Thyroid gland (tissue), 4 donors: ENCODE measurements around the gene RELL2. TPM values are rescaled to one million over a fixed set of nuclear protein-coding genes. Genes with fewer than 3 reads are reported as not detected.

Source experiments
- DNase-seq, 2 donors: peaks; one replicate each; pipeline ENCODE4 v3.0.0-alpha.2; 2019
- H3K27ac ChIP-seq, 3 donors: fragments of 200-600 bp; sonication (generic); 1 replicate in 2 of 3; 2 replicates in 1 of 3; pipeline ENCODE4 v1.5.1; 2016 to 2019; ENCODE audit warnings: mild to moderate bottlenecking in 1 of 3, moderate library complexity in 1 of 3
- H3K27me3 ChIP-seq: fragments of 200-600 bp; sonication (generic); one replicate; pipeline ENCODE4 v1.5.1; 2019
- H3K36me3 ChIP-seq, 2 donors: fragments of 200-600 bp; sonication (generic); one replicate each; pipeline ENCODE4 v1.5.1; 2016 to 2019
- H3K4me1 ChIP-seq, 2 donors: fragments of 200-600 bp; sonication (generic); one replicate each; pipeline ENCODE4 v1.5.1; 2017 to 2019
- H3K4me3 ChIP-seq, 3 donors: fragments of 200-600 bp; sonication (generic); replicated peaks in 1 of 3; 1 replicate in 2 of 3; 2 replicates in 1 of 3; pipeline ENCODE4 v1.5.1; 2016; ENCODE audit warnings: mild to moderate bottlenecking in 1 of 3
- H3K9me3 ChIP-seq: fragments of 200-600 bp; sonication (generic); one replicate; pipeline ENCODE4 v1.5.1; 2017
- CTCF ChIP-seq, 6 experiments: fragments of 200-600 bp in 3 of 6; fragments of 450-650 bp in 3 of 6; sonication (generic) in 3 of 6; IDR thresholded peaks; one replicate each; pipeline ENCODE4 v1.5.1; 2016 to 2019; ENCODE audit warnings: antibody characterized with exemption in 6 of 6, mild to moderate bottlenecking in 2 of 6, inconsistent platforms in 1 of 6, moderate library complexity in 1 of 6
- POLR2A ChIP-seq, 2 donors: fragments of 450-650 bp; IDR thresholded peaks; one replicate each; pipeline ENCODE4 v1.6.1; 2017; ENCODE audit warnings: antibody characterized with exemption in 2 of 2, mild to moderate bottlenecking in 2 of 2, moderate library complexity in 1 of 2
- WGBS, 2 donors: methylation state at CpG; one replicate each; pipeline ENCODE4 v1.1.5; 2017; 5-methylcytosine and 5-hydroxymethylcytosine counted together
- intact Hi-C: fragments of 100-400 bp; cut with DNase I; formaldehyde crosslinking; loops from one replicate; pipeline ENCODE4 v1.15.1; 2023
- total RNA-seq, 4 donors: library from RNA; depleted of rRNA; stranded (reverse); fragments of >200 nt; gene quantifications; one replicate each; pipeline ENCODE4 v1.2.3, GENCODE V29; 2016

The RELL2 gene
- total RNA-seq, 4 donors from 2014 or later, result 2.4 to 5.7 (median 4.6) TPM

DNA sequence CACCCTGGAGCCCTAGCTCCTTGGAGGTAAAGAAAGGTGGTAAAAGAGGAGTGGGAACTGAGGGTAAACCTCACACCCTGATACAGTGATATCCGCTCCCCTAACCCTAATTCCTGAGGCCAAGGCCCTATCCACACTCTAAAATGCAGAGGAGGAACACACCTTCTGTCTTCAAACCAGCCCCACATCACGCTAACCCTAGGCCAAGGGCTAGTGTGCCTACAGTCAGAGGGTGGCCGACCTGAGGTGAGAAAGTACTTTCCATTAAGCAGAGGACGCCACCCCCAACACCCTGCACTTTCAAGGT lies 738 bp upstream of the RELL2 start:
- Histone ChIP-seq H3K4me3 (peak overlapping the region; percentile 70 to 99 (median 76)), H3K27me3 (no peaks in the 10 kb centered on the region), H3K9me3 (no peaks in the 10 kb centered on the region), H3K27ac (peak overlapping the region in 1 of 3 donors; percentile 50), H3K4me1 (peaks cover 30 to 34% of the 10 kb centered on the region in 2 donors), H3K36me3 (no peaks in the 10 kb centered on the region)
- intact Hi-C loops, result no loop called here
- DNase-seq, result no peak
- 2 to 15% methylated on average over 4 of the region's 4 CpGs for WGBS, 2 donors
- TF ChIP-seq CTCF (IDR thresholded peaks at IDR 0.05) (no peak), POLR2A (IDR thresholded peaks at IDR 0.05) (no peak)

GRCh38 chr5:141637123-141637766 lies 448 bp downstream of the RELL2 start:
- intact Hi-C loops, result no loop called here
- TF ChIP-seq CTCF (IDR thresholded peaks at IDR 0.05) (no peak), POLR2A (IDR thresholded peaks at IDR 0.05) (no peak)
- H3K4me3 ChIP-seq, result peak overlapping the region; percentile 70 to 99 (median 76)
- no peaks in the 10 kb centered on the region for H3K36me3 ChIP-seq
- H3K27me3 ChIP-seq, result no peaks in the 10 kb centered on the region
- H3K27ac ChIP-seq, result peak overlapping the region in 1 of 3 donors; percentile 50
- no peaks in the 10 kb centered on the region for H3K9me3 ChIP-seq
- WGBS, 2 donors, result 1 to 2% methylated on average over 18 to 36 of the region's 63 CpGs
- H3K4me1 ChIP-seq, result peaks cover 30 to 34% of the 10 kb centered on the region in 2 donors
- peak in 1 of 2 donors; percentile 31 for DNase-seq

DNA sequence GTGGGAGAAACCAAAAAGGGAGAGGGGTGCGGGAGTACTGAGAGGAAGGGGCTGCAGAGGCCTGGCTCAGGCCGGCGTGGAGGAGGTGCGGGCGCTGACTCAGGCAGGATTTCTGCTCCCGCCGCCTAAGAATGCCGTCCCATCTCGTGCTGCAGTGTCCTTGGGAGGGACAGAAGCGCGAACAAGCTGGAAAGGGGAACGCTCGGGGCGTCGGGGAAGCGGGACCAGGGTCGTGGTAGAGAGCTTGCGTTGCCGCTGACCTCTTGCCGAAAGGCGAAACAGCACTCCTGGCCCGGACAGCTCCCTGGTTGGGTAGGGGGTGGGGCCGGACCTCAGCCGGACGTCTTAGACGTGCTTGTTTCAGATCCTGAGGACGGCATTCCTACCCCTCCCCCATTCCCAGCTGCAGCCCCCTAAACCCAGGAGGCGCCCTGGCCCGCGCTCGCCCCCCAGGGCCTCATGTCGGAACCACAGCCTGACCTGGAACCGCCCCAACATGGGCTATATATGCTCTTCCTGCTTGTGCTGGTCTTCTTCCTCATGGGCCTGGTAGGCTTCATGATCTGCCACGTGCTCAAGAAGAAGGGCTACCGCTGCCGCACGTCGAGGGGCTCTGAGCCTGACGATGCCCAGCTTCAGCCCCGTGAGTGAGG lies 1.1 kb downstream of the RELL2 start:
- no peaks in the 10 kb centered on the region for H3K9me3 ChIP-seq
- peak; percentile 64 to 66 for DNase-seq
- no peaks in the 10 kb centered on the region for H3K36me3 ChIP-seq
- intact Hi-C loops, result no loop called here
- H3K27ac ChIP-seq, result no peak overlapping the region
- H3K4me1 ChIP-seq, result peaks cover 30 to 34% of the 10 kb centered on the region in 2 donors
- TF ChIP-seq CTCF (IDR thresholded peaks at IDR 0.05) (peak in 2 of 6 experiments; percentile 21 to 25), POLR2A (IDR thresholded peaks at IDR 0.05) (no peak)
- 6 to 11% methylated on average over 18 to 19 of the region's 40 CpGs for WGBS, 2 donors
- peak overlapping the region; percentile 70 to 99 (median 76) for H3K4me3 ChIP-seq
- no peaks in the 10 kb centered on the region for H3K27me3 ChIP-seq

DNA sequence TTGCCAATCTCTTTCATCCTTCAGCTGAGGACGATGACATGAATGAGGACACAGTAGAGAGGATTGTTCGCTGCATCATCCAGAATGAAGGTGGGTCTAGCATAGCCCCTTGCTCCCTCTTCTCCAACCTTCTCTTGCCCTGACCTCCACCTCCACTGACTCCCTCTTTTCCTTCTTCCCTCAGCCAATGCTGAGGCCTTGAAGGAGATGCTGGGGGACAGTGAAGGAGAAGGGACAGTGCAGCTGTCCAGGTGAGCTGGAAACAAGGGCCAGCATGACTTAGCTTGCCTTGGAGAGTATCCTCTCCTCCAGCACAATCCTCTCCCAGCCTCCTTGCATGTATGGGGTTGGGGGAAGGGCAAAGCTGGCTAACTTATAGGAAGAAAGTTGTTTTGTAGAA lies 2.0 kb downstream of the RELL2 start:
- no peak for TF ChIP-seq POLR2A (IDR thresholded peaks at IDR 0.05)
- no peak for DNase-seq
- Histone ChIP-seq H3K27me3 (no peaks in the 10 kb centered on the region), H3K4me1 (peaks cover 30 to 34% of the 10 kb centered on the region in 2 donors), H3K9me3 (no peaks in the 10 kb centered on the region), H3K4me3 (no peak overlapping the region), H3K36me3 (no peaks in the 10 kb centered on the region), H3K27ac (no peak overlapping the region)
- 93% methylated on average over 2 of the region's 2 CpGs for WGBS, 2 donors
- intact Hi-C loops, result no loop called here

GRCh38 chr5:141639357-141640050 lies 2.7 kb downstream of the RELL2 start:
- Histone ChIP-seq H3K27me3 (no peaks in the 10 kb centered on the region), H3K36me3 (no peaks in the 10 kb centered on the region), H3K9me3 (no peaks in the 10 kb centered on the region), H3K27ac (no peak overlapping the region), H3K4me1 (peaks cover 27 to 30% of the 10 kb centered on the region in 2 donors), H3K4me3 (no peak overlapping the region)
- intact Hi-C loops, result no loop called here
- 85 to 94% methylated on average over 5 to 7 of the region's 12 CpGs for WGBS, 2 donors
- no peak for TF ChIP-seq POLR2A (IDR thresholded peaks at IDR 0.05)
- TF ChIP-seq CTCF (IDR thresholded peaks at IDR 0.05), result no peak
- no peak for DNase-seq
